ENCODE data around the gene TPM1. TPM values are rescaled to one million over a fixed set of nuclear protein-coding genes. Genes with fewer than 3 reads are reported as not detected.
"Not testable (repeated sequence)": the region's sequence is repeated elsewhere in the genome, so short reads cannot be mapped to it uniquely, and the experiment has no call there.

TPM1 gene
- 100 to 1,000 TPM; 245 to 363 TPM for total RNA-seq
- 264 TPM for polyA plus RNA-seq (2013, experiment 1 of 2)
- 314 TPM for polyA plus RNA-seq (2013, experiment 2 of 2)
- long read RNA-seq, experiment 1, transcript TPM1-208 (8 exons, 943 nt) = minor isoform, 7 of 93 reads
- long read RNA-seq, experiment 1, transcript TPM1-206 (9 exons, 1,717 nt) = major isoform, 14 of 93 reads
- long read RNA-seq, experiment 1, partial matches to known transcripts = 33 of 93 reads
- long read RNA-seq, experiment 1, other reads (novel, unspliced or antisense) = 32 of 93 reads
- long read RNA-seq, experiment 2, transcript TPM1-208 (8 exons, 943 nt) = major isoform, 51 of 265 reads
- long read RNA-seq, experiment 2, transcript TPM1-202 (10 exons, 1,295 nt) = minor isoform, 8 of 265 reads
- long read RNA-seq, experiment 2, transcript TPM1-206 (9 exons, 1,717 nt) = minor isoform, 43 of 265 reads
- long read RNA-seq, experiment 2, transcript TPM1-220 (9 exons, 977 nt) = minor isoform, 8 of 265 reads
- long read RNA-seq, experiment 2, partial matches to known transcripts = 29 of 265 reads
- long read RNA-seq, experiment 2, other reads (novel, unspliced or antisense) = 106 of 265 reads
- long read RNA-seq, experiment 3, transcript TPM1-206 (9 exons, 1,717 nt) = major isoform, 533 of 1,095 reads
- long read RNA-seq, experiment 3, transcript TPM1-208 (8 exons, 943 nt) = minor isoform, 119 of 1,095 reads
- long read RNA-seq, experiment 3, transcript TPM1-220 (9 exons, 977 nt) = minor isoform, 39 of 1,095 reads
- long read RNA-seq, experiment 3, transcript TPM1-202 (10 exons, 1,295 nt) = minor isoform, 46 of 1,095 reads
- long read RNA-seq, experiment 3, partial matches to known transcripts = 130 of 1,095 reads
- long read RNA-seq, experiment 3, other reads (novel, unspliced or antisense) = 200 of 1,095 reads
- long read RNA-seq, experiment 4, transcript TPM1-220 (9 exons, 977 nt) = minor isoform, 13 of 356 reads
- long read RNA-seq, experiment 4, transcript TPM1-202 (10 exons, 1,295 nt) = minor isoform, 15 of 356 reads
- long read RNA-seq, experiment 4, transcript TPM1-206 (9 exons, 1,717 nt) = major isoform, 62 of 356 reads
- long read RNA-seq, experiment 4, transcript TPM1-208 (8 exons, 943 nt) = minor isoform, 31 of 356 reads
- long read RNA-seq, experiment 4, partial matches to known transcripts = 112 of 356 reads
- long read RNA-seq, experiment 4, other reads (novel, unspliced or antisense) = 104 of 356 reads

DNA sequence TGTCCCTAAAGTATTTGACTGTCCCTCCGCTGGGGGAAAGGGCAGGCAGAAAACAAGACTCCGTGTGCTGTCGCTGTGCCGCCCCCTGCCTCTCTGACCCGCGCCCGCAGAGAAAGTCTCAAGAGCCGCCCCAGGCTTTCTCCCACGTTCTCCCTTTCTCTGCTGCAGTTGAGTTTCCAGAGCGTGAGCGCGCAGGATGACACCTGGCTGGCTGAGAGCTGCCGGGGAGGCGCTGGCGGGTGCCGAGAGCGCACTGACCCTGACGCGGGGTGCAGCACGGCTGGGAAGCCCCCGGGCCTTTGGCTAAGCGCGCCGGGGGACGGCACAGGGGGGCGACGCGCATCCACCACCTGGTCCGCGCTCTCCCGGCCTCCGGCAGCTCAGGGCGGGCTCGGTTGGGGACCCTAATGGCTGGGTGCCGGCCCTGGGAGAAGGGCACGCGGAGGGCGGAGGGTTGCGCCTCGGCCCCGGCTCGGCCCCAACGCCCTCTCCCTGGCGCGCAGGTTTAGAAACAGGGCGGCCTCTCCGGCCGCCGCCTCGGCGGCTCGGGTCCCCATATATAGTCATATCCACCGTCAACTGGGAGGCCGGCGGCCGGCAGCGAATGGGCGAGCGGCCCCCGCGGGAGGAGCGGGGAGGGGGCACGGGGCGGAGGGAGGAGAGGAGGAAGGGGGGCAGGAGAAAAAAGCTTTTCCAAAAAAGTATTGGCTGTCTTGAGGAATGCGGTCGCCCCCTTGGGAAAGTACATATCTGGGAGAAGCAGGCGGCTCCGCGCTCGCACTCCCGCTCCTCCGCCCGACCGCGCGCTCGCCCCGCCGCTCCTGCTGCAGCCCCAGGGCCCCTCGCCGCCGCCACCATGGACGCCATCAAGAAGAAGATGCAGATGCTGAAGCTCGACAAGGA, at the start of gene TPM1:
Gene TPM1, plus strand, starts transcription at position 774 of the 903 bp plus-strand sequence. Its CDS starts 83 bp downstream, at position 857.
- H3K27ac ChIP-seq (ENCODE audit: low read depth, low read length) = no peak within 1 kb of the TSS
- H3K9ac ChIP-seq (ENCODE audit: extremely low read depth, low read length, poor library complexity, severe bottlenecking) = peak within 1 kb of the TSS; percentile 81
- Mint-ChIP-seq H3K27me3 (ENCODE audit: insufficient read depth) (peaks cover 27% of the 10 kb centered on the region), H3K27ac (peak within 1 kb of the TSS; percentile 86), H3K4me1 (peaks cover 44% of the 10 kb centered on the region), H3K36me3 (ENCODE audit: low read depth) (peaks cover 13% of the 10 kb centered on the region), H3K9me3 (no peaks in the 10 kb centered on the region), H3K4me3 (peak within 1 kb of the TSS; percentile 83)
- no peaks in the 10 kb centered on the region for H3K9me3 ChIP-seq (ENCODE audit: control insufficient read depth, low read length)
- peak within 1 kb of the TSS; percentile 97 for H3K4me3 ChIP-seq (ENCODE audit: low read length)
- TF ChIP-seq, protein P1, sequence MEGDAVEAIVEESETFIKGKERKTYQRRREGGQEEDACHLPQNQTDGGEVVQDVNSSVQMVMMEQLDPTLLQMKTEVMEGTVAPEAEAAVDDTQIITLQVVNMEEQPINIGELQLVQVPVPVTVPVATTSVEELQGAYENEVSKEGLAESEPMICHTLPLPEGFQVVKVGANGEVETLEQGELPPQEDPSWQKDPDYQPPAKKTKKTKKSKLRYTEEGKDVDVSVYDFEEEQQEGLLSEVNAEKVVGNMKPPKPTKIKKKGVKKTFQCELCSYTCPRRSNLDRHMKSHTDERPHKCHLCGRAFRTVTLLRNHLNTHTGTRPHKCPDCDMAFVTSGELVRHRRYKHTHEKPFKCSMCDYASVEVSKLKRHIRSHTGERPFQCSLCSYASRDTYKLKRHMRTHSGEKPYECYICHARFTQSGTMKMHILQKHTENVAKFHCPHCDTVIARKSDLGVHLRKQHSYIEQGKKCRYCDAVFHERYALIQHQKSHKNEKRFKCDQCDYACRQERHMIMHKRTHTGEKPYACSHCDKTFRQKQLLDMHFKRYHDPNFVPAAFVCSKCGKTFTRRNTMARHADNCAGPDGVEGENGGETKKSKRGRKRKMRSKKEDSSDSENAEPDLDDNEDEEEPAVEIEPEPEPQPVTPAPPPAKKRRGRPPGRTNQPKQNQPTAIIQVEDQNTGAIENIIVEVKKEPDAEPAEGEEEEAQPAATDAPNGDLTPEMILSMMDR (conservative IDR thresholded peaks at IDR 0.05) = peak; percentile 53
- peak; percentile 96 for DNase-seq
- peaks cover 18% of the 10 kb centered on the region for H3K4me1 ChIP-seq (ENCODE audit: control insufficient read depth, insufficient read depth, low read length)
- H3K27me3 ChIP-seq (ENCODE audit: control insufficient read depth, insufficient read depth, low read length, poor library complexity, severe bottlenecking) = peaks cover 4% of the 10 kb centered on the region
- peaks cover 34% of the 10 kb centered on the region for H3K36me3 ChIP-seq (ENCODE audit: control insufficient read depth, insufficient read depth, low read length)
- whole genome bisulfite sequencing, 2 experiments (ENCODE audit: insufficient coverage in 1 of 2, insufficient read length in 1 of 2) = 0% methylated on average over 12 to 84 of the region's 84 CpGs

DNA sequence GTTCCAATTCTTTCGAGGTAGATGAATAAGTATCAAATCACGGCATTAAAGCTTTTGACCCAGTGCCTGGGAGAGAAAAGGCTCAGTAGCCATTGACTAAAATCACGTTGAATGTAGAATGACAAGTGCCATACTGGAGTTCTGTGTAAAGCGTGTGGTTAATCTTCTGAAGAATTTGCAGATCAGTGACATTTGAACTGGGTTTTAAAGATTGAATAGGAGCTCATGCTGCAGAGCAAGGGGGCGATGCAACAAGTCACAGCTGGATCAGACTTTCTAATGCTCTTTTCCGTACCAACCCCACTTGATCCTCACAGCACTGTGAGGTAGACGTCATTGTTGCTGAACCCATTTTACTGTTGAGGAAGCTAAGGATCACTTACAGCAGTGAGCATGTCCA, 49.5 kb upstream of the TPM1 start:
- no peak overlapping the region for H3K4me3 ChIP-seq (ENCODE audit: low read length)
- no peaks in the 10 kb centered on the region for H3K9me3 ChIP-seq (ENCODE audit: control insufficient read depth, low read length)
- Mint-ChIP-seq H3K9me3 (no peaks in the 10 kb centered on the region), H3K4me1 (peaks cover 10% of the 10 kb centered on the region), H3K27me3 (ENCODE audit: insufficient read depth) (peaks cover 2% of the 10 kb centered on the region), H3K27ac (peak overlapping the region; percentile 22), H3K4me3 (no peak overlapping the region), H3K36me3 (ENCODE audit: low read depth) (no peaks in the 10 kb centered on the region)
- H3K27me3 ChIP-seq (ENCODE audit: control insufficient read depth, insufficient read depth, low read length, poor library complexity, severe bottlenecking) = no peaks in the 10 kb centered on the region
- H3K4me1 ChIP-seq (ENCODE audit: control insufficient read depth, insufficient read depth, low read length) = no peaks in the 10 kb centered on the region
- TF ChIP-seq, protein P1 (conservative IDR thresholded peaks at IDR 0.05) = no peak
- no peak overlapping the region for H3K9ac ChIP-seq (ENCODE audit: extremely low read depth, low read length, poor library complexity, severe bottlenecking)
- 88 to 93% methylated on average over 7 of the region's 7 CpGs for WGBS, 2 experiments (ENCODE audit: insufficient coverage in 1 of 2, insufficient read length in 1 of 2)
- no peaks in the 10 kb centered on the region for H3K36me3 ChIP-seq (ENCODE audit: control insufficient read depth, insufficient read depth, low read length)
- DNase-seq = no peak
- no peak overlapping the region for H3K27ac ChIP-seq (ENCODE audit: low read depth, low read length)

DNA sequence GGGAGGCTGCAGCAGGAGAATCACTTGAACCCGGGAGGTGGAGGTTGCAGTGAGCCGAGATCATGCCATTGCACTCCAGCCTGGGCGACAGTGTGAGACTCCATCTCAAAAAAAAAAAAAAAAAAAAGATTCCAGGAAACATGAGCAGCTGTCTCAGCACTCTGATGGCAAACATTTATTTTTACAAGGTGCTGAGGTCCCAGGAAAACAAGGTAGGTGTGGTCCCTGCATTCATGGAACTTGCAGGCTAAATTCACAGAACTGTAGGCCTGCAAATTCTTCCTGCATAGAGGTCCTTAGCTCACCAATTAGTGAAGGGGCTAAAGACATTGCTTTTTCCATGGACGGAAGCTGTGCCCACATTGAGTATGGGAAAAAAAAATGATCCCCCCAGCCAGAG, 48.9 kb upstream of the TPM1 start:
- H3K4me3 Mint-ChIP-seq; H3K36me3 ChIP-seq (ENCODE audit: control insufficient read depth, insufficient read depth, low read length); H3K27ac ChIP-seq (ENCODE audit: low read depth, low read length); H3K36me3 Mint-ChIP-seq (ENCODE audit: low read depth); H3K9me3 Mint-ChIP-seq; DNase-seq; H3K4me1 ChIP-seq (ENCODE audit: control insufficient read depth, insufficient read depth, low read length); H3K27ac Mint-ChIP-seq; H3K9ac ChIP-seq (ENCODE audit: extremely low read depth, low read length, poor library complexity, severe bottlenecking); H3K27me3 ChIP-seq (ENCODE audit: control insufficient read depth, insufficient read depth, low read length, poor library complexity, severe bottlenecking); H3K9me3 ChIP-seq (ENCODE audit: control insufficient read depth, low read length); H3K27me3 Mint-ChIP-seq (ENCODE audit: insufficient read depth); H3K4me3 ChIP-seq (ENCODE audit: low read length): not testable (repeated sequence)
- 89 to 91% methylated on average over 3 to 4 of the region's 4 CpGs for WGBS, 2 experiments (ENCODE audit: insufficient coverage in 1 of 2, insufficient read length in 1 of 2)
- H3K4me1 Mint-ChIP-seq = peaks cover 16% of the 10 kb centered on the region
